GM12892 (cell line): Measurements from ENCODE around the gene MYOC.
A peak's percentile ranks its signal among the peaks of the same experiment; 100 is the strongest.

Experiments used
- DNase-seq: peaks from one replicate; pipeline ENCODE4 v3.0.0; 2011; ENCODE audit not compliant: insufficient read length
- FAIRE-seq: peaks from 2 replicates; lab custom pipeline; 2011; peaks lifted over from hg19 to GRCh38; lab: Jason Lieb, UNC
- POLR2A ChIP-seq: IDR thresholded peaks from 2 replicates; pipeline ENCODE4 v1.6.1; 2011; ENCODE audit warnings: low read depth, low read length, control low read depth
- POLR2AphosphoS5 ChIP-seq: IDR thresholded peaks from 2 replicates; pipeline ENCODE4 v1.6.1; 2011; ENCODE audit warnings: low read depth, low read length, control low read depth
- TAF1 ChIP-seq: IDR thresholded peaks from 2 replicates; pipeline ENCODE4 v1.6.1; 2011; ENCODE audit warnings: low read depth, mild to moderate bottlenecking, control low read depth, low read length, borderline replicate concordance

The MYOC gene

DNA sequence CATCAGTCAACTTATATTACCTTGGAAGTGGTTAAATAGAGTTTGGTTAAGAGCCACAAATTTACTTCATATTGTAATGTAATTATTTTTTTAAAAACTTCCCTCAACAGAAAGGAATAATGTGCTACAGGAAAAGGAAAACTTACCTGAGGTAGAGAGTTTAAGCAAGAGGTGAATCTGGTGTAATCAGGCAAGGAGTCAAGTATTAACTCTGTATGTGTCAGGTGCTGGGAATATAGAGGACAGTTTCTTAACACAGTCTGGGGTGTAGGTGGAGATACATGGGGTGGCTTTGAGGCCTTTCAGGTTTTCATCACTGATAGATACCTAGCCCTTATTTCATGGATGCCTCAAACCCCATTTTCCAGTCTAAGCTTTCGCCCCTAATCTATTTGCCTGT, 56.4 kb downstream of the MYOC start:
- no peak for FAIRE-seq
- TF ChIP-seq TAF1 = no peak
- TF ChIP-seq POLR2A = 0 out of 2 replicates have a peak, but pooled peaks have one; percentile 16
- DNase-seq = no peak

DNA sequence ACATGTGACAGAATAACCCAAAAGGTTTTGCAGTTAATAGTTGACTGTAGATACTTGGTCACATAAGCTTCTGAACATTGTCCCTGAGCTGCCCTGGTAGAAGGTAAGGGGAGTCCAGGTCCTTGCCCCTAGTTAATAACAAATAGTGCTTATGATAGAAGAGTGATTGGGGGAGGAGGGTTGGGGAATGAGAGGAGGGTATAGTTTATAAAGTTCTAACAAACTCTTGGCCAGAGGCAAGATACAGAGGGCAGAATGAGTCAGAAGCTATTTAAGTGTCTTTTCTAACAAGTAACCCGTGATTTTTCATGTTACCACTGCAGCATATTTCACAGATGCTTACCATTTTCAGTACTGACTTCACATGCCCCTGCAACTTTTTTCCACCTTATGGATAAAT, 57.2 kb downstream of the MYOC start:
- DNase-seq (no peak), FAIRE-seq (no peak)
- TF ChIP-seq POLR2AphosphoS5 (no peak; the same call in 1 of the 2 replicates), POLR2A (no peak; the same call in 1 of the 2 replicates), TAF1 (no peak)

DNA sequence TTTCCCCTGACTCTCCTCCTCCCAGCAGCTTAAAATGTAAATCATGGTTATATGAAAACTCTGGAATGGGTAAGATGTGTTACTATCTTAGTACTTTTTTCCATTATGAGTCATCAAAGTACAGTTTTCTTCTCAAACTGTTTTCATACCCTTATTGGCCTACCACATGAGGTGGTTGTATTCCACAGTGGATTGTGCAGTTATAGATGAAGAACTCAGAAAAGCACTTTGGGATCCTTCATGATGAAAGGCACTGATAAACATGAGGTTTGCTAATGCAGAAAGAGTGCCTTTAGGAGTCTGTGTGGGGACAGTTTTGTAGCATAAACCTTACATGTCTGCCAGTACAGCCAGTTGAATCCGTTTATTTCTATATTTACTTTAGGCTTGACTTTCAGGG, 62.5 kb downstream of the MYOC start:
- DNase-seq (no peak), FAIRE-seq (no peak)
- TF ChIP-seq TAF1 (no peak), POLR2AphosphoS5 (no peak), POLR2A (no peak)

DNA sequence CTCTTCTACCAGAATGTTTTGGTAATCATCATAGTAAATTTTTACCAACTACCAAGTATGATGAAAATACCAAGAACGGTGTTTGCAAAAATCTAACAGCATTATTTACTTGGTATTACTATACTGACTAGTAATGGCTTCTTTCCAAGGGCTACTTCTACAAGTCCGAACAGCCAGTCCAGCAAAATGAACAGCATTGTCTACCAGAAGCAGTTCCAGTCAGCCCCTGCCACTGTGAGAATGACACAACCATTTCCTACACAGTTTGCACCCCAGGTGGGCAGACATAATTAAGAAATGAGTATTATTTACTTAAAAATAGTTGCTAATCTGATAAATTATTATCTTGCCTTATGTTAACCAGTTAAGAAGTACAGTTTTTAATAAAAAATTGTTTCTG, 64.3 kb downstream of the MYOC start:
- TF ChIP-seq POLR2A (no peak), POLR2AphosphoS5 (no peak), TAF1 (no peak)
- FAIRE-seq (no peak), DNase-seq (no peak)

DNA sequence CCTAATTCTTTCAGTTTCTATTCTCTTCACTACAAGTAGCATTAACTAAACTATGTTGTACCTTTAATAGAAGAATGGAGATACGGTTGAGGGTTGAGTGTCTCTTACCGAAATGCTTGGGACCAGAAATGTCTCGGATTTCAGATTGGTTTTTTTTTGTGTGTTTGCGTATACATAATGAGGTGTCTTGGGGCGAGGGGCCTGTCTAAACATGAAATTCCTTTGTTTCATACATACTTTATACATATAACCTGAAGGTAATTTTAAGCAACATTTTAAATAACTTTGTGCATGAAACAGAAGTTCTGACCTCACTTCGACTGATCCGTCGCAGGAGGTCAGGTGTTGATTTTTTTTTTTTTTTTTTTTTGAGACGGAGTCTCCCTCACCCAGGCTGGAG, 66.8 kb downstream of the MYOC start:
- DNase-seq = no peak
- TF ChIP-seq TAF1 = no peak
- TF ChIP-seq POLR2A = no peak
- TF ChIP-seq POLR2AphosphoS5 = no peak
- FAIRE-seq = no peak
